ENCODE measurements around the gene TNFAIP8L1.

Gene TNFAIP8L1

DNA sequence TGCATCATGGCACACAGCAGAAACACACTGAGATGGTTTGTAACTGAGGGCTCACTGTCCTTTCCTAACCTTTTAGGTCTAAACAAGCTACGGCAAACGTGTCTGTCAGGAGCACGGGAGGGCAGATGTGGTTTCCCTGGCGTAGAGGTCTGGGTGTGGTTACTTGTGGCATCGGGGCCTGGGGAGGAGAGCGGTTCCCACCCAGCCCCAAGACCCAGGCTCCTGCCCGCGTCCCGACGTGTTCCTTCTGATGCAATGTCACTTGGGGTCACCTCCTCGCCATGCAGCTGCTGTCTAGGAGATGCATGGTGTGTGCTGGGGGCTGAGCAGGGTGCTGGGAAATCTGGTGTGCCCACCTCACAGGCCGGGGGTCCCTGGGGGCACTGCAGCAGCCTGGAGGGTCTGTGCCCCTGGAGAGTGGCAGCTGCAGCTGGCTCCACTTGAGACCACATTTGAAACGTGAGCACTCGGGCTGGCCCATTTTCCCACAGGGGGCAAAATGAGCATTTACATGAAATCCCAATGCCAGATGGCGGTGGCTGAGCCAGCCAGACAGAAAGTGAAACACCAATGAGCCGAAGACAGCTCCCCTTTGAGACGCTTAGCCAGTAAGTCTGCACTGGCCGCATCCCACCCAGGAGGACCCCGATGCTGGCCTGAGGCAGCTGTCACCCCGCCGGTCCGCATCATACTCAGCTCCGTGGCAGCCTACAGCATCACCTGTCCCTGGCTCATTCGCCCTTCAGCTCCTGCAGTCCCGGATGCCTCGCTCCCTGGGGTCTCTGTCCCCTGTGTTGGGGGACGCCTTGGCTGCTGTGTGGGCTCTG lies 53.1 kb downstream of the TNFAIP8L1 start:
- DNase-seq: no peak
- intact Hi-C loops (cut with DNase I): no loop called here

DNA sequence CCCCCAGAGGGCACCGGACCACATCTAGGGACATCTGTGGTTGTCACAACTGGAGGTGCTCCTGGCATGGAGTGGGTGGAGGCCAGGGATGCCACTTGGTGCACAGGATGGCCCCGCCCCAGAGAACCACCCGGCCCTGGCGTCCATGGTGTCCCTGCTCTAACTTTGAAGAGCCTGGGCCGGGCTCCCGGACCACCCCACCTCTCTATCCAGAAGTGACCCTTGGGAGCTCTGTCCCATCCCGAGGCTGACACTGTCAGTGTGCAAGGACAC lies 53.7 kb downstream of the TNFAIP8L1 start:
- DNase-seq: no peak

DNA sequence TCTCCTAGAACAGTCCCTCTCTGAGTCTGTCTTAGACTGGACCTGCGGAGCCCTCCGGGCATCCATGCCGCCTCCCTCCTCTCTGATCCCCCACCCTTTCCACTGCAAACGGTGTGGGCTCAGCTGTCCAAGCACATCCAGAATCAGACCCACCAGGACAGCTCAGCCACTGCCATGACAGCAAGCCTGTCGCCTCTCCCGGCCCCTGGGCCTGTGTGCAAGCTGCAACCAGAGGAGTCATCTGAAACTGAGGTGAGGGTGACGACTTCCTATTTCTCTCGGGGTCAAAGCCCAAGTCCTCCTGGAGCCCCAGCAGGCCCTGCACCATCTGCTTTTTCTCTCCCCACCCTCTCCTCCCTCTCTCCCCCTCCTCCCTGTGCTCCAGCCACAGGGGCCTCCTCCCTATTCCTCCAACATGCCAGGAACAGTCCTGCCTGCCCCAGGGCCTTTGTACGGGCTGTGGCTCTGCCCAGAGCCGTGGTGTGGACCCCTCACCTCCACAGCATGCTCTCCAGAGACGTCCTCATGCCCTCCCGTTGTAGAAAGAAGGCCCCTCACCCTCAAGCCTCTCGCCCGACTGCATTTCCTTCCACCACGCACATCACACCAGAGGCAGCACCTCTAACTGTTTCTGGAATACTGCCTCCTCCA lies 54.3 kb downstream of the TNFAIP8L1 start:
- no peak for DNase-seq
- intact Hi-C loops (cut with DNase I): no loop called here

More for the DNA sequence above, 53.7 kb downstream of the TNFAIP8L1 start:
- intact Hi-C loops (cut with DNase I): no loop called here

DNA sequence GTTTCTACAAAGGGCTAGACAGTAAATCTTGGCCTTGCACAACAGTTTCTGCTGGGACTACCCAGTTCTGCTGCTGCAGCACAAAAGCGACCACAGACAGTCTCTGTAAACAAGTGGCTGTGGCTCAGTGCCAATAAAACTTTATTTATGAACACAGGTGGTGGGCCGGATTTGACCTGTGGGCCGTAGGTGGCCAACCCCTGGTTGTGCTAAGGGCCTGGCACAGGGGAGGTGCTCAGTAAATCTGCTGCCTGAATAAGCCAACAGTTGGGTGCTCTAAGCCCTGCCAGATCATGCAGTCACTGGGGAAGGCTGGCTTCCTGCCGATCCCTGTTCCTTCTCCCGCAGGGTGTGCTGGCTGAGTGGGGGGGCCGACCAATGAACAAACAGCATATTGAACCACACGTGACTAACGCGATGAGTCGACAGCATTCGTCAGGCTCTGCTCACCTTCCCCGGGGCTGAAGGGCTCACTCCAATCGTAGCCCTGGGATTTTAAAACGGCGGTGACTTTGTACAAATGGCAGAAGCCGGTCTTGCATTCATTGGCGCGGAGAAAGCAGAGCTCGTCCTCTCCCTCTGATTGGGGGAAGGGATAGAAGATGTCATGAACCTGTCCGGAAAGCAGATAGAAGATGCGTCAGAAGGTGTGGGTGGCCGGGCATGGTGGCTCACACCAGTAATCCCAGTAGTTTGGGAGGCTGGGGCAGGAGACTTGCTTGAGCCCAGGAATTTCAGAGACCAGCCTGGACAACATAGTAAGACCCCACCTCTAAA lies 55.1 kb downstream of the TNFAIP8L1 start:
- intact Hi-C loops (cut with DNase I): no loop called here
- DNase-seq: peak; percentile 14 to 87 (median 64)

DNA sequence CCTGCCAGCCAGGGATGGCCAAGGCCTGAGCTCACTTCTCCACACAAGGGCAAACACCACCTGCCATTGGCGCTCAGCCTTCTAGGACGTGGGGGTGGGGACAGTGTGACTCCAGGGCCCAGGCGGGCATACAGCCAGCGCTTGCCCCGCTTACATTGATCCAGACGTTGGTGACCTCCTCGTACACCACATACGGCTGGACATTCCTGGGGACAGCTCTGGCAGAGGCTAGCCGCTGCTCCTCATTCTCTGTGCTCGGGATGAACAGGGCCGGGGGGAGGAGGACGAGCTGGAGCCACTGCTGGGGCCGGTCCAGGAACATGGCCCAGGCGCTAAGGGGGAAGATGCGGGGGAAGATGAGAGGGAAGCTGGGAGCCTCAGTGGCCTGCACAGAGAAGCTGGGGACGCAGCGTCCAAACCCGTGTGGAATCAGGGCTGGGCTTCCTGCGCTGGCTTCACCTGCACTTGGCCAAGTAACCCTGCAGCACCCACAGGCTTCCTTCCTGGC lies 56.0 kb downstream of the TNFAIP8L1 start:
- intact Hi-C loops (cut with DNase I): no loop called here
- DNase-seq: peak in 15 of 42 donors; percentile 13 to 70 (median 30)

DNA sequence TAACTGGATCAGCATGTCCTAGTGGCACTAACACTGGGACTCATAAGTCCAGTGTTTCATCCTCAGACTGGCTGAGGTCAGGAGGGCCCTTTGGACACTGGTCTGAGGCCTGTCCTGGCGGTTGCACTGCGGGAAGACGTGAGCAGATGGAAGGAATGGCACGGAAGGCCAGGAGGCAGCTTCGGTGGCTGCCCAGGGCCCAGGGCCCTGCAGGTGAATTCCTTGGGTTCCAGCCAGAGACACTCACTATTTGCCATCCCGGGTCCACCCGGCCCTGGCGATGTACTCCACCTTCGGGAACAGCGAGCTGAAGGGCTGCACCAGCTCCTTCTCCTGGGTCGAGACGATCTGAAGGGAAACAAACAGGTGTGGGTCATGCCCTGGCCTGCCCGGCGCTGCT lies 58.0 kb downstream of the TNFAIP8L1 start:
- intact Hi-C loops (cut with DNase I): no loop called here
- DNase-seq: no peak

DNA sequence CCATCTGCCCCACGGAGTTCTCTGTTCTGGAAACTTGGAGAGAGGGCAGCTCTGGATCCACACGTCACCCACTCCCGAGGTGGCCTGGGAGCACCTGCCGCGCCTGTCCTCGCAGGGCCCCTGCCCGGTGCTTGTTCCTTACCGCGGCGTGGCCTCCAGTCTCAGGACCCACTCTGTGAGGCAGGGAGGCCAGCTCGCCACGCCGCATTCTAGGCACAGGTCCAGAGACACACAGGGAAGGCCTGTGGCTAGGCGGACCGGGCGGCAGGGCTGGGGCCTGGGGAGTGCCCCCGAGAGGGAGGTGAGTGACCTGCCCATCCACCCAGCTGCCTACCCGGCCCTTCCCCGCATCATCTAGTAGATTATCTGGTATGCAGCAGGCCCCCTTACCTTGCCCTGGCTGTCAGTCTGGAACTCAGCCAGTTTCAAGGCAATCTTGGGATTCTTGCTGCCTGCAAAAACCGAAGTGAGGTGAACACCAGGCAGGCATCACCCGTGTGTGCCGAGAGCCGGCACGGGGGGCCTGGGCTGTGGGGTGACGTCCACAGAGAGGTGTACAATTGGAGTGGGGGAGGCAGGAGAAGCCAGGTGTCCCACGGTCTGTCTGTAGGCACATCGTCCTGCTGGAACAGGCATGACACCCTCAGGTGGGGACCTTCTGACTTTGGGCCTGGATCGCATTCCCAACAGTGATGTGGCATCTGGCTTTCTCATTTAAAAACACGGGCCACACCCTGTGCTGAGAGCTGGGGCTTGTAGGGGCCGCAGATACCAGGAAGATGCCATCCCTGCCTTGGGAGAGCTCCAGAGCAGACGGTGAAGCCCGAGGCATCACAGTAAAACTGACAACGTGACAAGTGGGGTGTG lies 60.7 kb downstream of the TNFAIP8L1 start:
- no peak for DNase-seq
- intact Hi-C loops (cut with DNase I): no loop called here

DNA sequence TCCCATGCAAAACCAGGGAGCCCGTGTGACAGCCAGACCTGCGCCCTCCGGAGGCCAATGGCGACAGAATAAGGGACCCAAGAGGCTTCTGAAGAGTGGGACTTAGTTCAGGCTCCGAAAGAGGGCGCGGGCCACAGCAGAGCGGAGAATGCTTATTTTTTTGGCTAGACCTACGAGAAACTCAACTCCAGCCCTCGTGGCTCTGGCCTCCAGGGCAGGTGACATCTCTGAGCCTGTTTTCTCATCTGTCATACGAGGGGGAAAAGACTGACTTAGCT lies 61.3 kb downstream of the TNFAIP8L1 start:
- no peak for DNase-seq
- intact Hi-C loops (cut with DNase I): no loop called here

DNA sequence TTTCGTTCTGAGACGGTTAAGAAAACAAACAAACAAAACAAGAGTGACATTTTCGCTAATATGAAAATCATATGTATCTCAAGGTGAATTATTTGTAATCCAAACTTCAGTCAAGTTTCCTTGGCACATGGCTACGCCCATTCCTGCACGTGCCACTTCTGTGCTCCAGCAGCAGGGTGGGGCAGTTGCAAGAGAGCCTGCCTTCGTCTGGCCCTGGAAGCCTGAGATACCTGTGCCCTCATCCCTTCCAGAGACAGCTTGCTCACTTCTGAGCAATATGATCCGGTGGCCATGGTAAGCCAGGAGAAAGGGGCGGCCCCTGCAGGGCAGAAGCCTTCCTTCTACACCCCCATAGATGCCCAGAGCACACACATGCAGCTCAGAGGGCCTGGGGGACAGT lies 62.2 kb downstream of the TNFAIP8L1 start:
- no peak for DNase-seq
- intact Hi-C loops (cut with DNase I): no loop called here

DNA sequence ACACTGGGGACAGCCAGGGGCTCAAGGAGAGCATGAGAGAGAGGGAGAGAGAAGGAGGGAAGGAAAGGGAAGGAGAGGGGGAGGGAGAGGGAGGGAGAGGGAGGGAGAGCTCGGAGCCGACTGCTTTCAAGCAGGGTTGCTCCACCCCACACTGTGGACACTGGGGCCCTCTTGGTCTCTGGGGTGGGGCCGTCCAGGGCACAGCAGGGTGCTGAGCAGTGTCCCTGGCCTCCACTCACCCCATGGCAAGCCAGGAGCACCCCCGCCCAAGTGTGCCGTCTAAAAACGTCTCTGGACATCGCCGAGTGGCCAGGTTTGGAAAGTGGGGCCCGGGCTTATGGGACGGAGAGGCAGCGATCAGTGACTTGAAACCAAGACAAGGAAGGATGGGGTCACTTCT lies 63.4 kb downstream of the TNFAIP8L1 start:
- intact Hi-C loops (cut with DNase I): no loop called here
- no peak for DNase-seq

DNA sequence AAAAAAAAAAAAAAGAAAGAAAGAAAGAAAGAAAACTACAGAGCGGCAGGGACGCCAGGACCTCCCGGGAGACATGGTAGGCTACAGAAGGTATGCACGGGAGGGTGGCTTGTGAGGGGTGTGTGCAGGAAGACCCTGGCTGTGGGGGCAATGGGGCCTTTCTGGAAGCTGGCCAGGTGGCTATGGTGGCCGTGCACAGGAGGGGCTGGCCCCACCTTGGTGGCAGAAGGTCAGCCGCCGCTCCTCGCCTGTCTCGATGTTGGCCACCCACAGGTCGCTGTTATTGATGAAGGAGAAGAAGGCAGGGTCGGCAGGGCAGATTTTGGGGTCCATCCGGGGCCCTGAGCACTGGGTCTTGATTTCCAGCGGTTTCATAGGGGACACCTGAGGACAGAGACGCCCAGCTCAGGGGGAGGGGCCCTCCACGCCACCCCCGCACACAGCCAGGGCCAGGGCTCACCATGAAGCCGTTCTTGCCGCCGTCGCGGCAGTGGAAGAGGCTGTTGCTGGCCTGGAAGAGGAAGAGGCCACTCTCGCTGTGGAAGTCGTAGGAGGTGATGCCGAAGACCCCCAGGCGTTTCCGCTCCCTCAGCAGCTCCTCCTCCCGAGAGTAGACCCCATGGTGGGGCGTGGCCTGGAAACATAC lies 64.5 kb downstream of the TNFAIP8L1 start:
- intact Hi-C loops (cut with DNase I): no loop called here
- no peak for DNase-seq

DNA sequence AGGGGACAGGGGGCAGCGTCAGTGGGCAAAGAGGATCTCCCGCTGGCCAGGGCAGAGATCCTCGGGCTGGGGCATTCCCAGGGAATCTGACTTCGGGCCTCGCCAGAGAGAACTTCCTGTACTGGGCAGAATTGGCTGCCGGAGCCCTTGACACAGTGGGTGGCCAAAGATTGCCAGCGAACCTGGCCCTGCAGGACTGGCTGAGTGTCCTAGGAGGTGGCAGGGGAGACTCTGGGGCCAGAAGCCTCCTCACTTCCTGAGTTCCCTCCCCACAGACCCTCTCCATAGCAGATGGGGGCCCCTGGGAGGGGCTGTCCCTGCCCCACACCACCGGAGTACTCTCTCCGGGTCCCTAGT lies 65.0 kb downstream of the TNFAIP8L1 start:
- no peak for DNase-seq
- intact Hi-C loops (cut with DNase I): no loop called here
